ENCODE measurements around the gene FBXL7.

FBXL7 gene

GRCh38 chr5:15596936-15597335 lies 97.0 kb downstream of the FBXL7 start:
- no peaks in the 10 kb centered on the region for H3K27me3 ChIP-seq (ENCODE audit: low read length)
- no peak overlapping the region for H3K27ac ChIP-seq (ENCODE audit: low read depth, low read length)
- H2AFZ ChIP-seq (ENCODE audit: low read depth, low read length, severe bottlenecking), result no peak overlapping the region
- TF ChIP-seq CTCF (IDR thresholded peaks at IDR 0.05; ENCODE audit: insufficient read depth, low read length, poor library complexity, severe bottlenecking) (no peak), EZH2phosphoT487 (conservative IDR thresholded peaks at IDR 0.05; ENCODE audit: low read length) (no peak)
- no peak overlapping the region for H3K9ac ChIP-seq (ENCODE audit: low read length)
- H3K9me3 ChIP-seq (ENCODE audit: insufficient read depth, low read length), result no peaks in the 10 kb centered on the region
- no peak overlapping the region for H3K4me2 ChIP-seq (ENCODE audit: low read depth, low read length, poor library complexity, severe bottlenecking)
- no peak overlapping the region for H3K4me3 ChIP-seq (ENCODE audit: insufficient read depth, low read length, poor library complexity, severe bottlenecking)
- no peaks in the 10 kb centered on the region for H3F3A ChIP-seq (ENCODE audit: insufficient read depth)
- H3K9me2 ChIP-seq (replicated peaks; ENCODE audit: insufficient read depth, low read length), result no peaks in the 10 kb centered on the region
- H4K20me1 ChIP-seq (ENCODE audit: low read depth, low read length), result no peaks in the 10 kb centered on the region
- H3K36me3 ChIP-seq (ENCODE audit: low read length), result no peaks in the 10 kb centered on the region
- H3K79me2 ChIP-seq (ENCODE audit: insufficient read depth, low read length), result no peaks in the 10 kb centered on the region

- Histone ChIP-seq H3K36me3 (ENCODE audit: low read length) (no peaks in the 10 kb centered on the region), H3F3A (ENCODE audit: insufficient read depth) (no peaks in the 10 kb centered on the region), H3K27ac (ENCODE audit: low read depth, low read length) (no peak overlapping the region), H2AFZ (ENCODE audit: low read depth, low read length, severe bottlenecking) (no peak overlapping the region), H3K4me3 (ENCODE audit: insufficient read depth, low read length, poor library complexity, severe bottlenecking) (no peak overlapping the region), H3K9ac (ENCODE audit: low read length) (no peak overlapping the region), H3K4me2 (ENCODE audit: low read depth, low read length, poor library complexity, severe bottlenecking) (no peak overlapping the region), H3K79me2 (ENCODE audit: insufficient read depth, low read length) (no peaks in the 10 kb centered on the region), H3K9me2 (replicated peaks; ENCODE audit: insufficient read depth, low read length) (no peaks in the 10 kb centered on the region), H4K20me1 (ENCODE audit: low read depth, low read length) (no peaks in the 10 kb centered on the region), H3K9me3 (ENCODE audit: insufficient read depth, low read length) (no peaks in the 10 kb centered on the region), H3K27me3 (ENCODE audit: low read length) (no peaks in the 10 kb centered on the region)
- TF ChIP-seq EZH2phosphoT487 (conservative IDR thresholded peaks at IDR 0.05; ENCODE audit: low read length) (no peak), CTCF (IDR thresholded peaks at IDR 0.05; ENCODE audit: insufficient read depth, low read length, poor library complexity, severe bottlenecking) (no peak)
These were observed 97.8 kb downstream of the FBXL7 start for GRCh38 chr5:15597804-15598203.

- no peaks in the 10 kb centered on the region for H3K79me2 ChIP-seq (ENCODE audit: insufficient read depth, low read length)
- H3K9me3 ChIP-seq (ENCODE audit: insufficient read depth, low read length), result no peaks in the 10 kb centered on the region
- H3K27me3 ChIP-seq (ENCODE audit: low read length), result no peaks in the 10 kb centered on the region
- no peak overlapping the region for H3K9ac ChIP-seq (ENCODE audit: low read length)
- H3K4me2 ChIP-seq (ENCODE audit: low read depth, low read length, poor library complexity, severe bottlenecking), result no peak overlapping the region
- H3K4me3 ChIP-seq (ENCODE audit: insufficient read depth, low read length, poor library complexity, severe bottlenecking), result no peak overlapping the region
- H3K9me2 ChIP-seq (replicated peaks; ENCODE audit: insufficient read depth, low read length), result no peaks in the 10 kb centered on the region
- TF ChIP-seq CTCF (IDR thresholded peaks at IDR 0.05; ENCODE audit: insufficient read depth, low read length, poor library complexity, severe bottlenecking), result peak; percentile 31
- TF ChIP-seq EZH2phosphoT487 (conservative IDR thresholded peaks at IDR 0.05; ENCODE audit: low read length), result no peak
- no peak overlapping the region for H3K27ac ChIP-seq (ENCODE audit: low read depth, low read length)
- no peaks in the 10 kb centered on the region for H3F3A ChIP-seq (ENCODE audit: insufficient read depth)
- no peaks in the 10 kb centered on the region for H3K36me3 ChIP-seq (ENCODE audit: low read length)
- H2AFZ ChIP-seq (ENCODE audit: low read depth, low read length, severe bottlenecking), result no peak overlapping the region
- no peaks in the 10 kb centered on the region for H4K20me1 ChIP-seq (ENCODE audit: low read depth, low read length)
These were observed 98.4 kb downstream of the FBXL7 start for GRCh38 chr5:15598294-15598902.
